SH-SY5Y (cell line): ENCODE data around the gene HOXD9.

ENCODE experiments used
- GATA2 ChIP-seq: IDR thresholded peaks from 2 replicates; pipeline ENCODE4 v1.6.1; 2011; ENCODE audit warnings: mild to moderate bottlenecking, low read depth, low read length
- GATA3 ChIP-seq: IDR thresholded peaks from 2 replicates; pipeline ENCODE4 v1.6.1; 2011; ENCODE audit warnings: low read depth, mild to moderate bottlenecking, low read length, moderate library complexity

Gene HOXD9

DNA sequence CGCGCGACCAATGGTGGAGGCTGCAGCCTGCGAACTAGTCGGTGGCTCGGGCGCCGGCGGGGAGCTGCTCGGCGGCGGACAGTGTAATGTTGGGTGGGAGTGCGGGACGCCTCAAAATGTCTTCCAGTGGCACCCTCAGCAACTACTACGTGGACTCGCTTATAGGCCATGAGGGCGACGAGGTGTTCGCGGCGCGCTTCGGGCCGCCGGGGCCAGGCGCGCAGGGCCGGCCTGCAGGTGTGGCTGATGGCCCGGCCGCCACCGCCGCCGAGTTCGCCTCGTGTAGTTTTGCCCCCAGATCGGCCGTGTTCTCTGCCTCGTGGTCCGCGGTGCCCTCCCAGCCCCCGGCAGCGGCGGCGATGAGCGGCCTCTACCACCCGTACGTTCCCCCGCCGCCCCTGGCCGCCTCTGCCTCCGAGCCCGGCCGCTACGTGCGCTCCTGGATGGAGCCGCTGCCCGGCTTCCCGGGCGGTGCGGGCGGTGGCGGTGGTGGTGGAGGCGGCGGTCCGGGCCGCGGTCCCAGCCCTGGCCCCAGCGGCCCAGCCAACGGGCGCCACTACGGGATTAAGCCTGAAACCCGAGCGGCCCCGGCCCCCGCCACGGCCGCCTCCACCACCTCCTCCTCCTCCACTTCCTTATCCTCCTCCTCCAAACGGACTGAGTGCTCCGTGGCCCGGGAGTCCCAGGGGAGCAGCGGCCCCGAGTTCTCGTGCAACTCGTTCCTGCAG lies at the start of gene HOXD9:
TSS of gene HOXD9 (plus strand) at position 37 of the 728 bp plus-strand sequence. CDS start at position 87, 50 bp downstream.
- TF ChIP-seq GATA2: no peak
- no peak for TF ChIP-seq GATA3

DNA sequence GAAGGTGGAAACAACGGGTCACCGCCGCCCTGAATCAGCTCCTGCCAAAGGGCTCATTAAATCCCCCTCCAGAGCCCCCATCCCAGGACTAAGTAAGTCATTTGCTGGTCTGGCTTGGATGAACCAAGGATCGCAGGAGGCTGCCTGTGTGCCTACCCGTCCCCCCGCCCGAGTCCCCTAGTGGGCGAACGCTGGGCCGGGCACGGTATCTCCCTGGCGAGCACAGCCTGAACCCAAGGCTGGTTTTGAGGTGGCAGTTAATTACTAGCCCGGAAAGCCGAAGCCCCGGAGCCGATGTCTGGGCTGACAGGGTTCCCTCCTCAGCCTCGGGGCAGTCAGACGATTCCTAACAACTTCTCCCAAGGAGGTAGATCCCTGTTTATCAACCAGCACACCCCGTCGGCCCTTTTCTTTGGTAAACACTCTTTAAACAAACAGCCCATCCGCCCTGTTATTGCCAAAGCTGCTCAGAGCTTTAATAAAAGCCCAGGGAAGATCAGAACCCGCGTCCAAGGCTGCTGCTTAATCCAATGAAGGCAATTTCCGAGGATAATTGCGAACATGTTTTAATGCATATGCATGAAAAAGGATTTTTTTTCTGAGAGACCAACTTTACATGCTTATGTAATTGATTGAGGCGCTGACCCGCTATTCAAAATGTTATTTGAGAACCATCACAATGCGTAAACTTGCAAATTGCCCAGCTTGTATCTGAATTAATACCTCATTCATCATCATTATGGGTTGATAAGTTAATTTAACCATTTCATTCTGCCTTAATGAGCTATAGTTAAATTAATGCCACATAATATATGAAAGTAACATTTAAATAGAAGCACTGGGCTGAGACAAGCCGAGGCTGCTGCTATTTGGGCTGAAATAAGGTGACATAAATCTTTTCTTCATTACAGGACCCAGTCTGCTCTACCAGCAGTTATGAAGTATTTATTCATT lies 49.3 kb upstream of the HOXD9 start:
- TF ChIP-seq GATA2 (no peak), GATA3 (no peak)

DNA sequence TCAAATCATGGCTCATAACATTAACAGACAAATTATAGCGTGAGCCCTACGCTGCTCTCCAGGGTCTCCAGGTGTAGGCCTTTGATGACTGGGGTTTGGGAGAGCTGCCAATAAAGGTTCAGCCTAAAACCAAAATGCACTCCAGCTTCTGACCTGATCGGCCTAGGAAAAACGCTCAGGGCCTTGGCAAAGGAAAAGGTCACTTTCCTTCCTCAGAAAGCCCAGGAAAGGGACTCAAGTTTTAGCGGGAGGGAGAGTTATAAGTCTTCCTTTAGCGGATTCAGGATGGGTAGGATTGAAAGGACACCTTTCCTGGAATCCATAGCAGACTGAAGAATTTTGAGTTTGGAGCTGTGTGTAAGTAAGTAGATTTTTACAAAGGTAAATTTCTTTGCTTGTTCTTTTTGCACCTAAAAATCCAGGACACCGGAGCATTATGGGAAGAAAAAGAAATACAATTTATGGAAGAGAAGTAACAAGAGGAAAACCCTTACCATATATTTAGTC lies 47.5 kb upstream of the HOXD9 start:
- TF ChIP-seq GATA3 (no peak), GATA2 (no peak)

DNA sequence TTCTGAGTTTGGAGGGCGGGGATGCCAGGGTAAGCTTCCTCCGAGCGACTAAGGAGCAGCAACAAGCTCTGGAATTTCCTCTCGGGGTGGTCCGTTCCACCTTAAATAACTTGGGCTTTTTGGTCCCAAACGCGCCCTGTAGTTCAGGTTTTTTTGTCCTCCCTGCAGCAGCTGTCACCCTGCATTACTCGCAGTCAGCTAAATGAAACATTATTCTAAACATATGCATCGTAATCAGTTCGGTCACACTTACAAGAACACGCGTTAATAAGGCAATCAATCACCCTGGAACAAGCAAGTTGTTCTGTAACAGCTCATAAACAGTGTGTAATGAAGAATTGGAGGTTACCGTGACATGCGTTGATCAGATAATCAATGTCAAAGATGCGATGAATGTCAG lies 47.0 kb upstream of the HOXD9 start:
- TF ChIP-seq GATA2 (no peak), GATA3 (no peak)

DNA sequence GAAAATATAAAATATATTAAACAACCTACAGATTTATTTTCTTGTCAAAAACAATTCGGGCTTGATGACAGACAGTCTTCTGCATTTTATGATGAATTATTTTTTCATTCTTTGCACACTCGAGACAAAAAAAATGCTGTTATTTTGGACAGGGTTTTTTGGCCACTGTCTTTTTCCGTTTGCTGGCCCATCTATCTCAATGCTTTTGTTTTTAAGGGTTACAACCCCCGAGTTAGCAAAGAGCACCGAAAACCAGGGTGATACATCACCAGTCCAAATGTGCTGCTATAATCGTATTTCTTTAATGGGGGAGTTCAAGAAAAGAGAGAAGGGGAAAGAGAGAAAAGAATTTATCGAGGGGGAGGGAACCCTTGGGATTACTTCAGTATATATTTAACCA lies 46.5 kb upstream of the HOXD9 start:
- TF ChIP-seq GATA3: no peak
- no peak for TF ChIP-seq GATA2

DNA sequence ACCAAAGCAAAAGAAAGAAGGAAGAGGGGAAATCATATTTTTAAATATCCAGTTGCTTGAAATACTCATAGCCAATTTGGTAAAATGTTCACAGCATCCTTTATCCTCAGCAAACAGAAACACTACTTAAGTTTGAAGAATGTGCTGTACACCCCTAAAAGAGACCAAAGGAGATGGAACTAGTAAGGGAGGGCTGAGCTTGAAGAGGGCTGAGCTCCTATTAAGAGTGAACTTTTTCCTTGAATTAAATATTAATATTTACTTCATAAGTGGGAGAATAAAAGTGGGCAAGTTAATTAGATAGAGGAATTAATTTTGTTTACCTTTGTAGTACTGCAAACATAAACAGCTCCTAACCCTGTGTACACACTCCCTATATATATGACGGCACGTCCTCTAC lies 45.7 kb upstream of the HOXD9 start:
- TF ChIP-seq GATA3: no peak
- no peak for TF ChIP-seq GATA2

DNA sequence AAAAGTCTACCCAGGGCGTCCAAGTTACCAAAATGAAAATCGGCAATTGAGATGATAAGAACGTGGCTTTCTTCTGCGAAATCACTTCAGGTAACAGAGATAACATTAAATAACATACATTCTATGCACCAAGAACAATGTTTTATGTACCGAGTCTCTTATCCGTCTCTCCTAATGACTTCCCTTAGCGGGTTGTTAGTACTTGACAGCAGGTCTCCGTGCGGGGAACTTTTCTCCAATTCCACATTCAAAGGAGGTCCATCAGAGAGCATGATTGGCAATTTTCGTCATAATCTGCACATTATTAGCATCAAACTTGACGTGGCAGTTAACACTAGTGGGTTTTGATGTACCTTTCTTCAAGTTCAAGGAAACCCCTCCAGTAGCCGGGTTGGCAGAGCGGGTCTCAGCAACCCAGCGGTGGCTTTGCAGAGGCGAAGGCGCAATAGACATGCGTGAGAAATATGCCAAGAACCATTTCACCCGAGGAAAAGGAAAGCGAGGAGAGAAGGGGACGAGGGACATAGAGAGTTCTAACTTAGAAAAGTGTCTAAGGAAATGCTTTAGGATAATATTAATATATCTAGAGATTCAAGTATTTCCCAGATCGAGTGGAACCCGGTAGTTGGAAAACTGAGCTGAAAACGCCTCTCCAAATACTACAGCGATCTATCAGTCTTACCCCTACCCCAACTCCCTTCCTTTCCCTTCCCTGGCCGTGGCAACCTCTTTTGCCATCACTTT lies 43.8 kb upstream of the HOXD9 start:
- TF ChIP-seq GATA2 (no peak), GATA3 (no peak)

DNA sequence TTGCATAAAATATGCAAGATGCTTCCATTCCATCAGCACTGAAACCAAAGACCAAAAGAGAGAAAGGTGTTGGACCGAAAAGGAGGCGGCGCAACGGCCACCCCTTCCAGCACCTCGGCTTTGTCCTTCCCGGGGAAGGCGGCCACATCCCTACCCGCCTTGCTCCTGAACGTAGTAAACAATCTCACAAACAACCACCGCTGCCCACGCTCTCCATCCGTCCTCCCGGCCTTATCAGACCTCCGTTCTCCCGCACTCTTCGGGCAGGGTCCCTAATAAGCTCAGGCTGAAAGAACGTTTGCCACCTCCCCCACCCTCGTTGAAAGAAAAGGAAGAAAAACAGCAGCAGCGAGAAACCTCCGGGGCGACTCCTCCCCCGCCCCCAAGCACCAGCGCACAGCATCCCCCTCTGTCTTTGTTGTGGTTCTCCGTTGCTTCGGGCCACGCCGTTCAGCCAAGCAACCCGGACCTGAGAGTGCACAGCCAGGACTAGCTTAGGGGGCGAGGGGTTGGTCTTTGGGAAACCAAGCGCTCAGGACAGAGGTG lies 43.2 kb upstream of the HOXD9 start:
- TF ChIP-seq GATA3 (no peak), GATA2 (no peak)

DNA sequence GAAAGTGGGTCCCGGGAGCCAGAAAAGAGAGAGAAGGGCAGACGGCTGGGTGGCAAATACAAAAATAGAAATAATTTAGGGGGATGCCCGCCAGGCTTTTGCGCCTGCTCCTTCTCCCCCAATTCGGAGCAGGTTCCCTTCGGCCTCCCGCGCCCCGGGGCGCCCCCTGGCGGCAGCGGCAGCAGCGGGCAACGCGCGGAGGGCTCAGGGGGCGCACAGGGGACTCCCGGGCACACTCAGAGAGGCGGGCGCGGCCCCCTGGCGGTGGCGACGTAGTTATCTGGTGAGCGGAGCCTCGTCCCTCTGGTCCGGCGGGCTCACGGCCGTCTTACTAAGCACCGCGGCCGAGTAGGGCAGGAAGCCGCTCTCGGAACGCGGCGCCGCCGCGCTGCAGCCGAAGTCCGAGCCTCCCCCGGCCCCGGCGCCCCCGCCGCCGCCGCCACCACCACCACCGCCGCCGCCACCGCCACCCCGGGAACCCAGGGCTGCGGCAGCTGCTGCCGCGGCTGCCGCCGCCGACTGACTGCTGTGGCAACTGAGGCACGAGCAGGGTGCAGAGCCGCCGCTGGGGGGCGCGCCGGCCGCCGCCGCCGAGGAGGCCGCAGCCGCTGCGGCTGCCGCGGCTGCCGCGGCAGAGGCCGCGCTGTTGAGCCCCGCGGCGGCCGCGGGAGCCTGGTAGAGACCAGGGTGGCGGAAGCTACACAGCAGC lies 42.5 kb upstream of the HOXD9 start:
- no peak for TF ChIP-seq GATA3
- no peak for TF ChIP-seq GATA2

DNA sequence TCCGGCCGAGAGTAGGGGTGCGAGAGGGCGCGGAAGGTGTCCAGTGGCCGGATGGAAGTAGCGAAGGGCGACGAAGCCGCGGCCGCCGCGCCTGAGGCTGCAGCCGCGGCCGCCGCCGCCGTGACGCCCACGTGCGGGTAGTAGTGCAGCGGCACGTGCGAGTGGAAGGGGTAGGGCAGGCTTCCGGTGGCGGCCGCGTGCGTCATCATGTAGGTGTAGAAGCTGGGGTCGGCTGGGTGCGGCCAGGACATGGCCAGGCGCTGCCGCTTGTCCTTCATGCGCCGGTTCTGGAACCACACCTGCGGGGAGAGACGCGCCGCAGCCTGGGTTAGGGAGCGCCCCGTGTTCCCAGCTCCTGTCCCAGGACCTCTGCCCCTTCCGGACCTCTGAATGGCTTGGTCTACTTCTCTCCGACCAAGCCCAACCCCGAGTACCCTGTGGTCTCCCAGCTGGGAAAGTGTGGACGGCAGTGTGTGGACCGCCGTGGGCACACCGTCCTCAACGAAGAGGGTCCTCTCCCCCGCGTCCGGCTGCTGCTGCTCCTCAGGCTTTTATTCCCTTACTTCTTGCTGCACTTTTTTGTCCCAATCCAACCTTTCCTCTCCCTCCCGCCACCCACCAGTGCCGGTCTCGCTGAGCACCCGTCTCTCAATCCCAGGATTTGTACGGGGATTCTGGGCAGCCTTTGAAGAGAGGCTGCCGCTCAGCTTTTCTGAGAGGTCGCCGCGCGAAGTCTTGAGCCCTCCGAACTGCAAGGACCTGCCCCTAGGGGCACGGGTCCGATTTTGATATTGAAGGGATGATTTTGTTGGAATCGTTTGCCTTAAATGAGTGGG lies 41.8 kb upstream of the HOXD9 start:
- TF ChIP-seq GATA2 (no peak), GATA3 (no peak)

DNA sequence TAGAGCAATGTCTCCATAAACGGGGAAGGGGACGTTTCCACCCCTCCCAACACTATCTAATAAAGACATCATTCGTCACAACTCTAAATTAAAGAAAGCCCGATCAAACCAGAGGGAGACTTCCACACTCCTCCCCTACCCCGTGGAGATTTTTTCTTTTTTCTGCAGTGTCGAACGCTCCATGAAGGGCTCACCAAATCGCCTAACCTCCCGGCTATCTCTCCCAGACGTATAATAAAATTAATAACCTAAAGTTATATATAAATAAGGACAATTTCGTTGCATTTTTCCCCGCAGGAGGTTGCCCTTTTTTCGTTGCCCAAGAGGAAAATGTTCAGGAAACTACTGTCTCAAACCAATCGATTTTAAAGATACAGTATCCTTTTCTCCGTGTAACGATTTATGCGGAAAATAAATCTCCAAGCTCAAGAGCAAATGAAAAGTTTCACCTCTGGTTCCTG lies 41.1 kb upstream of the HOXD9 start:
- TF ChIP-seq GATA2: no peak
- TF ChIP-seq GATA3: no peak

DNA sequence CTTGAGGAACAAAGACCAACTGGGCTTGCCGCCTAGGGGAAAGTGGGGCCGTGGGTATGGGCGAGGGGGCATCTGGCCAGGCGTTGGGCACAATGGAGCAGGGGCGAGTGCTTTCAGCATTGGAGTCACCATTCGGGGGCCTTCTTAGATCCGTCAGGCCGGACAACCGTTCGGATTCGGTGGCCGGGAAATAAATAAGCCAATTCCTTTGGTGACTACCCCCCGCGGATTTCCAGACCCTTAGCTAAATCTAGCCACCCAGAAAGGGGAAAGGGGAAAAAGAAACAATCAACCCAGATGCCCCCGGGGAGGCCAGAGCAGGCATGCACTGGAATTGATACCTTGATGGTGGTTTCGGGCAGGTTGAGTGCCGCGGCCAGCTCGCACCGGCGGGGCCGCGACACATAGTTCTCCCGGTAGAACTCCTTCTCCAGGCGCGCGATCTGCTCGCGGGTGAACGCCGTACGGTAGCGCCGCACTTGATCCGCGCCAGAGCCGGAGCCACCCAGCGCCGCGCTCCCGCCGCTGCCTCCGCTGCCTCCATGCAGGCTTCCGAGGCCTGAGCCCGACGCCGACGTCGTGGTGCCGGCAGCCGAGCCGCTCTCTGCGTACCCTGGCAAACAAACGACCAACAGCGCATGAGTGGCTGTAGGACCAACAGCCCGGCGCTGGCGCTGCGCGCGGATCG lies 40.5 kb upstream of the HOXD9 start:
- TF ChIP-seq GATA3: no peak
- TF ChIP-seq GATA2: no peak
